Natural killer cell (primary cell): ENCODE results near the gene HTD2. TPM values are rescaled to one million over a fixed set of nuclear protein-coding genes. Genes with fewer than 3 reads are reported as not detected.
A peak's percentile ranks its signal among the peaks of the same experiment; 100 is the strongest.

Experiments
- ATAC-seq, 3 donors: fragments of 150-1000 bp in 2 of 3; fragments of 200-7000 bp in 1 of 3; cut with Tn5 transposase; 1 replicate in 1 of 3; 2 replicates in 2 of 3; pipeline ENCODE4 v1.10.0; 2021; ENCODE audit warnings: mild to moderate bottlenecking in 2 of 3, moderate library complexity in 2 of 3
- DNase-seq, 2 donors: peaks; one replicate each; pipeline versions ENCODE4 v3.0.0 to v3.0.0-alpha.2; 2013 to 2021; ENCODE audit warnings: mixed read lengths in 1 of 2
- H3K27ac ChIP-seq: one replicate; pipeline ENCODE4 v1.5.1; 2013; ENCODE audit warnings: mild to moderate bottlenecking, low read length
- H3K27me3 ChIP-seq: one replicate; pipeline ENCODE4 v1.6.1; 2013; ENCODE audit warnings: low read length; ENCODE audit not compliant: control insufficient read depth, insufficient read depth
- H3K36me3 ChIP-seq: one replicate; pipeline ENCODE4 v1.6.1; 2013; ENCODE audit warnings: low read length; ENCODE audit not compliant: control insufficient read depth, insufficient read depth
- H3K4me1 ChIP-seq: one replicate; pipeline ENCODE4 v1.6.1; 2013; ENCODE audit warnings: low read length; ENCODE audit not compliant: control insufficient read depth, insufficient read depth
- H3K4me3 ChIP-seq: one replicate; pipeline ENCODE4 v1.5.1; 2013; ENCODE audit warnings: low read length
- H3K9me3 ChIP-seq: one replicate; pipeline ENCODE4 v1.6.1; 2013; ENCODE audit warnings: low read length; ENCODE audit not compliant: control insufficient read depth, insufficient read depth
- H3K27ac Mint-ChIP-seq, 2 donors: one replicate each; pipeline ENCODE4 v1.8.0; 2022; ENCODE audit warnings: mild to moderate bottlenecking in 2 of 2, mixed read lengths in 2 of 2, moderate library complexity in 1 of 2
- H3K27me3 Mint-ChIP-seq, 2 donors: one replicate each; pipeline ENCODE4 v1.8.0; 2022; ENCODE audit warnings: low read depth in 2 of 2, mixed read lengths in 2 of 2
- H3K36me3 Mint-ChIP-seq: one replicate; pipeline ENCODE4 v1.8.0; 2022; ENCODE audit warnings: mixed read lengths
- H3K4me1 Mint-ChIP-seq, 2 donors: one replicate each; pipeline ENCODE4 v1.8.0; 2022; ENCODE audit warnings: mixed read lengths in 2 of 2
- H3K4me3 Mint-ChIP-seq: one replicate; pipeline ENCODE4 v1.8.0; 2022; ENCODE audit warnings: mild to moderate bottlenecking, moderate library complexity, mixed read lengths
- H3K9me3 Mint-ChIP-seq, 2 donors: one replicate each; pipeline ENCODE4 v1.8.0; 2022; ENCODE audit warnings: mixed read lengths in 2 of 2
- CTCF ChIP-seq: fragments of 200-600 bp; IDR thresholded peaks from one replicate; pipeline ENCODE4 v1.8.0; 2022; ENCODE audit warnings: antibody characterized with exemption
- WGBS: methylation state at CpG from one replicate; pipeline ENCODE4 v1.1.7; 2013; ENCODE audit warnings: missing lambda C conversion rate; ENCODE audit not compliant: insufficient coverage; 5-methylcytosine and 5-hydroxymethylcytosine counted together
- intact Hi-C: fragments of 100-400 bp; cut with micrococcal nuclease; formaldehyde crosslinking; loops from one replicate; pipeline ENCODE4 v1.14.2; 2022
- total RNA-seq, 4 donors: library from RNA; stranded (reverse); fragments of 120-200 nt in 1 of 4; gene quantifications; one replicate each; pipeline versions ENCODE4 v1.2.3 to v1.2.4, GENCODE V29; 2013 to 2022

HTD2 gene
- total RNA-seq, 3 donors from 2014 or later (not counting 1 experiment from before 2014, with no cell fraction given): 3.3 to 5.5 (median 3.7) TPM

- no peak overlapping the region for H3K4me3 Mint-ChIP-seq
- H3K9me3 ChIP-seq: peaks cover 10% of the 10 kb centered on the region
- H3K4me1 Mint-ChIP-seq: no peaks in the 10 kb centered on the region
- no peak overlapping the region for H3K4me3 ChIP-seq
- no peaks in the 10 kb centered on the region for H3K36me3 Mint-ChIP-seq
- peaks cover 18 to 19% of the 10 kb centered on the region in 2 donors for H3K27me3 Mint-ChIP-seq
- H3K27ac ChIP-seq: no peak overlapping the region
- DNase-seq: no peak
- no peak for ATAC-seq
- peaks cover 2 to 7% of the 10 kb centered on the region in 2 donors for H3K9me3 Mint-ChIP-seq
- no peaks in the 10 kb centered on the region for H3K4me1 ChIP-seq
- intact Hi-C loops: loop anchor here (2.0 kb wide), 1 partner anchor 111 kb away; no protein-coding TSS in a partner anchor
- H3K27me3 ChIP-seq: no peaks in the 10 kb centered on the region
- no peak overlapping the region for H3K27ac Mint-ChIP-seq
- TF ChIP-seq CTCF: no peak
- H3K36me3 ChIP-seq: no peaks in the 10 kb centered on the region
- WGBS: 88% methylated on average over 3 of the region's 3 CpGs
These were observed 8.1 kb upstream of the HTD2 start for GRCh38 chr3:58298190-58298589.

GRCh38 chr3:58299075-58299474 lies 7.2 kb upstream of the HTD2 start:
- no peak for ATAC-seq
- H3K36me3 ChIP-seq: no peaks in the 10 kb centered on the region
- Mint-ChIP-seq H3K27me3 (peaks cover 18 to 19% of the 10 kb centered on the region in 2 donors), H3K27ac (no peak overlapping the region), H3K9me3 (peaks cover 2 to 7% of the 10 kb centered on the region in 2 donors), H3K4me3 (no peak overlapping the region), H3K36me3 (no peaks in the 10 kb centered on the region), H3K4me1 (no peaks in the 10 kb centered on the region)
- no peaks in the 10 kb centered on the region for H3K27me3 ChIP-seq
- no peak overlapping the region for H3K4me3 ChIP-seq
- TF ChIP-seq CTCF: no peak
- no peak overlapping the region for H3K27ac ChIP-seq
- peaks cover 10% of the 10 kb centered on the region for H3K9me3 ChIP-seq
- no peaks in the 10 kb centered on the region for H3K4me1 ChIP-seq
- no peak for DNase-seq
- no CpG with 5 or more reads among the region's 2 CpGs for WGBS
- intact Hi-C loops: loop anchor here (2.0 kb wide), 1 partner anchor 112 kb away; no protein-coding TSS in a partner anchor

GRCh38 chr3:58299839-58300516 lies 6.3 kb upstream of the HTD2 start:
- H3K27ac Mint-ChIP-seq: no peak overlapping the region
- TF ChIP-seq CTCF: peak; percentile 29
- Histone ChIP-seq H3K27me3 (no peaks in the 10 kb centered on the region), H3K27ac (no peak overlapping the region), H3K36me3 (no peaks in the 10 kb centered on the region), H3K9me3 (peaks cover 10% of the 10 kb centered on the region), H3K4me1 (no peaks in the 10 kb centered on the region), H3K4me3 (no peak overlapping the region)
- no peaks in the 10 kb centered on the region for H3K36me3 Mint-ChIP-seq
- intact Hi-C loops: loop anchor here (2.0 to 5.0 kb wide), 2 partner anchors 113 to 332 kb away; no protein-coding TSS in a partner anchor
- no peak overlapping the region for H3K4me3 Mint-ChIP-seq
- peaks cover 2 to 7% of the 10 kb centered on the region in 2 donors for H3K9me3 Mint-ChIP-seq
- DNase-seq: peak in 1 of 2 donors; percentile 36
- ATAC-seq: peak in 1 of 3 donors; percentile 18
- H3K4me1 Mint-ChIP-seq: no peaks in the 10 kb centered on the region
- H3K27me3 Mint-ChIP-seq: peaks cover 18 to 19% of the 10 kb centered on the region in 2 donors
- WGBS: 22% methylated on average over 7 of the region's 8 CpGs
